Fibroblast of the conjunctiva (primary cell): ENCODE results near the gene TOP3B.
A peak's percentile ranks its signal among the peaks of the same experiment; 100 is the strongest.

Source experiments
- DNase-seq: peaks from one replicate; pipeline ENCODE4 v3.0.0-alpha.2; 2010; ENCODE audit warnings: low read depth

TOP3B gene

GRCh38 chr22:21961886-21962654 lies 20.5 kb downstream of the TOP3B start:
- DNase-seq, result no peak

GRCh38 chr22:21961127-21961867 lies 21.3 kb downstream of the TOP3B start:
- no peak for DNase-seq

GRCh38 chr22:21960200-21961126 lies 22.1 kb downstream of the TOP3B start:
- DNase-seq, result no peak

- no peak for DNase-seq
Observed at GRCh38 chr22:21959274-21960074, 23.1 kb downstream of the TOP3B start.

- DNase-seq, result no peak
Observed at GRCh38 chr22:21958360-21959273, 24.0 kb downstream of the TOP3B start.

GRCh38 chr22:21952586-21953571 lies 29.7 kb downstream of the TOP3B start, which contains the start of gene PPM1F:
Gene PPM1F (minus strand): TSS chr22:21952848. CDS start chr22:21946048, 6,800 bp downstream.
- DNase-seq, result peak; percentile 40

GRCh38 chr22:21951931-21952465 lies 30.6 kb downstream of the TOP3B start:
- no peak for DNase-seq

GRCh38 chr22:21951062-21951461 lies 31.5 kb downstream of the TOP3B start:
- no peak for DNase-seq

GRCh38 chr22:21949948-21950347 lies 32.6 kb downstream of the TOP3B start:
- DNase-seq, result no peak

- DNase-seq, result no peak
Observed at GRCh38 chr22:21949569-21949918, 33.0 kb downstream of the TOP3B start.

GRCh38 chr22:21948824-21949568 lies 33.6 kb downstream of the TOP3B start:
- no peak for DNase-seq

- no peak for DNase-seq
Observed at GRCh38 chr22:21948390-21948789, 34.2 kb downstream of the TOP3B start.

- peak; percentile 17 for DNase-seq
Observed at GRCh38 chr22:21947040-21948014, 35.3 kb downstream of the TOP3B start.

- DNase-seq, result no peak
Observed at GRCh38 chr22:21946262-21946925, 36.2 kb downstream of the TOP3B start.

GRCh38 chr22:21945453-21946261 lies 36.9 kb downstream of the TOP3B start:
- no peak for DNase-seq
